ENCODE results near the gene MXRA5.
A peak's percentile ranks its signal among the peaks of the same experiment; 100 is the strongest.

The MXRA5 gene

DNA sequence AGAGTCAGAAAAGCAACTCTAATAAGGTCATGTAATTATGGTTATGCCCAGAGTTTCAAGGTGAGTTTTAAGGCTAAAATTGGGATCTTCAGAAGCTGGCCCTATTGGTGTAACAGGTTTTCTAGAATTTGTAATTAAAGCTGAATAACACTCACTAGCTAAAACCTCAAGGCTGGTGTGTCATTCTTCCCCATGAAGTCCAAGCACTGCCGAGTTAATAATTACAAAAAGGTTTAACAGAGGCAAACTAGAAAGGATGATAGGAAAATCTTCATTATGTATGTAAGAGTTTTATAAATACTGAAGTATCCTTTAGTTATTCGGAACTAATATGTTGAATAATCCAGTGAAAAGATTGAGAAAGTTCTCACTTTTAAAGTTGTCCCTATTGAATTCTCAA lies 34.3 kb downstream of the MXRA5 start:
- Mint-ChIP-seq H3K9me3 (peaks cover 37% of the 10 kb centered on the region), H3K27ac (no peak overlapping the region), H3K36me3 (ENCODE audit: low read depth) (peaks cover 82% of the 10 kb centered on the region), H3K4me1 (no peaks in the 10 kb centered on the region), H3K4me3 (no peak overlapping the region), H3K27me3 (ENCODE audit: low read depth) (no peaks in the 10 kb centered on the region)
- TF ChIP-seq, protein P1, sequence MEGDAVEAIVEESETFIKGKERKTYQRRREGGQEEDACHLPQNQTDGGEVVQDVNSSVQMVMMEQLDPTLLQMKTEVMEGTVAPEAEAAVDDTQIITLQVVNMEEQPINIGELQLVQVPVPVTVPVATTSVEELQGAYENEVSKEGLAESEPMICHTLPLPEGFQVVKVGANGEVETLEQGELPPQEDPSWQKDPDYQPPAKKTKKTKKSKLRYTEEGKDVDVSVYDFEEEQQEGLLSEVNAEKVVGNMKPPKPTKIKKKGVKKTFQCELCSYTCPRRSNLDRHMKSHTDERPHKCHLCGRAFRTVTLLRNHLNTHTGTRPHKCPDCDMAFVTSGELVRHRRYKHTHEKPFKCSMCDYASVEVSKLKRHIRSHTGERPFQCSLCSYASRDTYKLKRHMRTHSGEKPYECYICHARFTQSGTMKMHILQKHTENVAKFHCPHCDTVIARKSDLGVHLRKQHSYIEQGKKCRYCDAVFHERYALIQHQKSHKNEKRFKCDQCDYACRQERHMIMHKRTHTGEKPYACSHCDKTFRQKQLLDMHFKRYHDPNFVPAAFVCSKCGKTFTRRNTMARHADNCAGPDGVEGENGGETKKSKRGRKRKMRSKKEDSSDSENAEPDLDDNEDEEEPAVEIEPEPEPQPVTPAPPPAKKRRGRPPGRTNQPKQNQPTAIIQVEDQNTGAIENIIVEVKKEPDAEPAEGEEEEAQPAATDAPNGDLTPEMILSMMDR (IDR thresholded peaks at IDR 0.05; ENCODE audit: unreplicated experiment in 3 of 3) = no peak

DNA sequence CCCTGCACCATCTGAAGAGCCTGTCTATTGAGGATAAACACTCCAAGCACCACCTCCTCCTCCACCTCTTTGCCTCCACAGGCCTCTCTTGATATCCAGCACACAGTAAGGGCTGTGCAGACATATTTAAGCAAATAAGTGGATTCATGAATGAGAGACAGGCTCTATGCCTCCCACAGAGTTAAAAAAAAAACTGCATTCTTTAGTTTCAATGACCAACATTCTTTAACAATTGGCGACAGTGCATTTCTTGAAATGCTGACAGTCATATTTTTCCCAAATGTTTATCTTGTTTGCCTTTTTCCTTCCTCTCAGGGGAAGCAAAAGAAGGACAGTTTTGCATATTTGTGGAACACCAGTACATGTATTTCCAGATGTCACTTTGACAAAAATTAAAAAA lies 38.6 kb downstream of the MXRA5 start:
- TF ChIP-seq, protein P1 (IDR thresholded peaks at IDR 0.05; ENCODE audit: unreplicated experiment in 3 of 3) = no peak
- Mint-ChIP-seq H3K4me3 (no peak overlapping the region), H3K27me3 (ENCODE audit: low read depth) (peaks cover 6% of the 10 kb centered on the region), H3K9me3 (peaks cover 26% of the 10 kb centered on the region), H3K4me1 (no peaks in the 10 kb centered on the region), H3K27ac (no peak overlapping the region), H3K36me3 (ENCODE audit: low read depth) (peaks cover 68% of the 10 kb centered on the region)

DNA sequence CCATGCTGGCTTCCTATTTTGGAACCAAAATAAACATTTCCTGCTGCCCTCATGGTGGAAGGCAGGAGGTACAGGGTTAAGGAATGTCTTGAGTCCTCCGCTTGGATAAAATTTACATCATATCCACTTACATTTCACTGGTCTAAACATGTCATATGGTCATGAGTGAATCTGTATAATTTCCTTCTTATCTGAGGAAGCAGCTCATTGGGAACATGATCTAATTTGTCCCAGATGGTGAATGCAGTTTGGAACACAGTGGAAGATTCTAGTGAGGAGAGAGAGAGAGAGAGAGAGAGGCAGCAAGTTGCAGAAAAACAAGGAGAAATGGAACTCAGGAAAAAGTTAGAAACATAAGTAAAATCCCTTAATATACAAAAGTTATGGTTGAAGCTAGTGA lies 46.8 kb downstream of the MXRA5 start:
- no peak overlapping the region for H3K4me3 Mint-ChIP-seq
- H3K36me3 Mint-ChIP-seq (ENCODE audit: low read depth) = no peaks in the 10 kb centered on the region
- TF ChIP-seq, protein P1 (IDR thresholded peaks at IDR 0.05; ENCODE audit: unreplicated experiment in 3 of 3) = no peak
- no peak overlapping the region for H3K27ac Mint-ChIP-seq
- H3K9me3 Mint-ChIP-seq = peaks cover 7% of the 10 kb centered on the region
- H3K4me1 Mint-ChIP-seq = peaks cover 6% of the 10 kb centered on the region
- H3K27me3 Mint-ChIP-seq (ENCODE audit: low read depth) = no peaks in the 10 kb centered on the region

DNA sequence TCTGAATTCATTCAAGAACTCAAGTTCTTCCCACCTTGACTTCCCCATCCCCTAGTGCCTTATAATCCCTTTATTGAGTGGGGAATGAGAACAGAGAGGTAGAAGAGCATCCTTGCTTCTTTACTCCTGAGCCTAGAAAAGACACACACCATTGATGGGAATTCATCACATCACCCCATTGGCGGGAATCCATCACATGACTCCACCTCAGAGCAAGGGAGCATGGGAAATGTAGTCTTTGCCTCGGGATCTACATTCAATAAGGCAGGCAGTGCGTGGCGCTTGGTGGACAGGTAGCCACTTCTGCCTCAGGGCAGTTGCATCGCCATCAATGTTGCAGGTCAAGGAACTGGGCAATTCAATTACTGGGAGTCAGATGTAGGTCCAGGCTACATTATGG lies 50.7 kb downstream of the MXRA5 start:
- peaks cover 7% of the 10 kb centered on the region for H3K9me3 Mint-ChIP-seq
- H3K27me3 Mint-ChIP-seq (ENCODE audit: low read depth) = no peaks in the 10 kb centered on the region
- peaks cover 18% of the 10 kb centered on the region for H3K4me1 Mint-ChIP-seq
- H3K36me3 Mint-ChIP-seq (ENCODE audit: low read depth) = no peaks in the 10 kb centered on the region
- H3K27ac Mint-ChIP-seq = peak overlapping the region in 1 of 3 experiments; percentile 52
- H3K4me3 Mint-ChIP-seq = no peak overlapping the region
- TF ChIP-seq, protein P1 (IDR thresholded peaks at IDR 0.05; ENCODE audit: unreplicated experiment in 3 of 3) = no peak

DNA sequence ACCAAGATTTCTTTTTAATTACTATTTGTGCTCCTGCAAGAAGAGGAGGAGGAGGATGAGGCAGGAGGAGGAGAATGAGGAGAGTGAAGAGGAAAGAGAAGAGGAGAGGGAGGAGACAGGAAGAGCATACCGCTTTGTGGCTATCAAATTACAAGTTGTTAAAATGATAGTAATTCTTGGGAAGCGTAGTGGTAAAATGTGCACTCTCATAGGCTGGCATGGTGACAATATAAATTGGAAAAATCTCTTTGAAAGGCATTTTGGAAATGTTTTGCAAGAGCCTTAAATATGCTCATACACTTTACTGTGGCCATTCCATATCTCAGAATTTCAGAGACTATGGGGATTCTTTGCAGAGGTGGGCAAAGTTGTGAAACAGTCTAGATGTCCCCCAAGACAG lies 53.2 kb downstream of the MXRA5 start:
- H3K27me3 Mint-ChIP-seq (ENCODE audit: low read depth) = no peaks in the 10 kb centered on the region
- H3K36me3 Mint-ChIP-seq (ENCODE audit: low read depth) = no peaks in the 10 kb centered on the region
- no peak overlapping the region for H3K4me3 Mint-ChIP-seq
- peak overlapping the region in 1 of 3 experiments; percentile 8 for H3K27ac Mint-ChIP-seq
- TF ChIP-seq, protein P1 (IDR thresholded peaks at IDR 0.05; ENCODE audit: unreplicated experiment in 3 of 3) = no peak
- H3K9me3 Mint-ChIP-seq = peaks cover 17% of the 10 kb centered on the region
- peaks cover 18% of the 10 kb centered on the region for H3K4me1 Mint-ChIP-seq

DNA sequence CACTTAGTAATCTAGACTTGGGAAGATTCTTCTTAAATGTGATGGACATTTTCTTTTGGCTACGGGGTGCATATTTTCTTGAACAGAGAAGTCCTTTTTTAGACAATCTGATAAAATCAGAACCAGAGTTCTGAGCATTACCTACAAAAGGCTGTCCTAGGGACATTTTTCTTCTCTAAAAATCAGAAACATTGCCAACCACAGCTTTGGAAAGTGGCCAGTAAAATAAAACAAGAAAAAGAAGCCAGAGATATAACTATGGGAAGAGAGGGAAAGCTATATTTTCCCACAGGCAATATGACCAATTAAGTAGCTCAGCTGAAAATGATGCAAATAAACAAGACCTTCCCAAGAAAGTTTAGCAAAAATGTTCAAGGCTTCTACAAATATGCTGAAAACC lies 55.9 kb downstream of the MXRA5 start:
- H3K36me3 Mint-ChIP-seq (ENCODE audit: low read depth) = no peaks in the 10 kb centered on the region
- TF ChIP-seq, protein P1 (IDR thresholded peaks at IDR 0.05; ENCODE audit: unreplicated experiment in 3 of 3) = no peak
- H3K9me3 Mint-ChIP-seq = peaks cover 10% of the 10 kb centered on the region
- H3K27ac Mint-ChIP-seq = peak overlapping the region in 1 of 3 experiments; percentile 53
- H3K27me3 Mint-ChIP-seq (ENCODE audit: low read depth) = no peaks in the 10 kb centered on the region
- H3K4me1 Mint-ChIP-seq = peaks cover 33% of the 10 kb centered on the region
- H3K4me3 Mint-ChIP-seq = no peak overlapping the region

Measured in nephron (organoid).